PC-9 (cell line): ENCODE results near the gene ANKRD33B.

ENCODE experiments used
- CTCF ChIP-seq: fragments of 200-600 bp; sonication (generic); conservative IDR thresholded peaks from 2 replicates; pipeline ENCODE4 v1.6.1; 2017; ENCODE audit warnings: mixed run types, antibody characterized with exemption, mild to moderate bottlenecking, moderate library complexity
- EZH2 ChIP-seq: fragments of 200-600 bp; sonication (generic); IDR thresholded peaks from 2 replicates; pipeline ENCODE4 v1.8.0; 2017; ENCODE audit warnings: antibody characterized with exemption, low read depth

- TF ChIP-seq CTCF (no peak), EZH2 (no peak)
Measured at GRCh38 chr5:10577371-10578292, 13.8 kb downstream of the ANKRD33B start.
